ENCODE measurements around the gene DGCR6L.
"Not testable (repeated sequence)": the region's sequence is repeated elsewhere in the genome, so short reads cannot be mapped to it uniquely, and the experiment has no call there.

Gene DGCR6L

GRCh38 chr22:20282901-20283673 lies 36.8 kb downstream of the DGCR6L start (continued):
- TF ChIP-seq, protein P1, sequence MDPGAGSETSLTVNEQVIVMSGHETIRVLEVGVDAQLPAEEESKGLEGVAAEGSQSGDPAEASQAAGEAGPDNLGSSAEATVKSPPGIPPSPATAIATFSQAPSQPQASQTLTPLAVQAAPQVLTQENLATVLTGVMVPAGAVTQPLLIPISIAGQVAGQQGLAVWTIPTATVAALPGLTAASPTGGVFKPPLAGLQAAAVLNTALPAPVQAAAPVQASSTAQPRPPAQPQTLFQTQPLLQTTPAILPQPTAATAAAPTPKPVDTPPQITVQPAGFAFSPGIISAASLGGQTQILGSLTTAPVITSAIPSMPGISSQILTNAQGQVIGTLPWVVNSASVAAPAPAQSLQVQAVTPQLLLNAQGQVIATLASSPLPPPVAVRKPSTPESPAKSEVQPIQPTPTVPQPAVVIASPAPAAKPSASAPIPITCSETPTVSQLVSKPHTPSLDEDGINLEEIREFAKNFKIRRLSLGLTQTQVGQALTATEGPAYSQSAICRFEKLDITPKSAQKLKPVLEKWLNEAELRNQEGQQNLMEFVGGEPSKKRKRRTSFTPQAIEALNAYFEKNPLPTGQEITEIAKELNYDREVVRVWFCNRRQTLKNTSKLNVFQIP (CRISPR knock-in tag; IDR thresholded peaks at IDR 0.05; ENCODE audit: borderline replicate concordance, low read depth): no peak
- no peak for TF ChIP-seq ZNF70 (CRISPR knock-in tag; IDR thresholded peaks at IDR 0.05)
- no peak for TF ChIP-seq ZNF8 (CRISPR knock-in tag; IDR thresholded peaks at IDR 0.05)

GRCh38 chr22:20281891-20282290 lies 38.0 kb downstream of the DGCR6L start:
- ATAC-seq: no peak
- no peak for TF ChIP-seq ISL1 (CRISPR knock-in tag; IDR thresholded peaks at IDR 0.05)
- TF ChIP-seq GLIS3 (CRISPR knock-in tag; IDR thresholded peaks at IDR 0.05): no peak
- no peak for TF ChIP-seq BACH2 (CRISPR knock-in tag; IDR thresholded peaks at IDR 0.05; ENCODE audit: borderline replicate concordance)
- TF ChIP-seq, protein P2, sequence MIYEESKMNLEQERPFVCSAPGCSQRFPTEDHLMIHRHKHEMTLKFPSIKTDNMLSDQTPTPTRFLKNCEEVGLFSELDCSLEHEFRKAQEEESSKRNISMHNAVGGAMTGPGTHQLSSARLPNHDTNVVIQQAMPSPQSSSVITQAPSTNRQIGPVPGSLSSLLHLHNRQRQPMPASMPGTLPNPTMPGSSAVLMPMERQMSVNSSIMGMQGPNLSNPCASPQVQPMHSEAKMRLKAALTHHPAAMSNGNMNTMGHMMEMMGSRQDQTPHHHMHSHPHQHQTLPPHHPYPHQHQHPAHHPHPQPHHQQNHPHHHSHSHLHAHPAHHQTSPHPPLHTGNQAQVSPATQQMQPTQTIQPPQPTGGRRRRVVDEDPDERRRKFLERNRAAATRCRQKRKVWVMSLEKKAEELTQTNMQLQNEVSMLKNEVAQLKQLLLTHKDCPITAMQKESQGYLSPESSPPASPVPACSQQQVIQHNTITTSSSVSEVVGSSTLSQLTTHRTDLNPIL (CRISPR knock-in tag; IDR thresholded peaks at IDR 0.05; ENCODE audit: low read depth): no peak
- no peak for TF ChIP-seq ZNF565 (CRISPR knock-in tag; conservative IDR thresholded peaks at IDR 0.05; ENCODE audit: low read depth)
- no peak for TF ChIP-seq ZNF8 (CRISPR knock-in tag; IDR thresholded peaks at IDR 0.05)
- TF ChIP-seq, protein P3, sequence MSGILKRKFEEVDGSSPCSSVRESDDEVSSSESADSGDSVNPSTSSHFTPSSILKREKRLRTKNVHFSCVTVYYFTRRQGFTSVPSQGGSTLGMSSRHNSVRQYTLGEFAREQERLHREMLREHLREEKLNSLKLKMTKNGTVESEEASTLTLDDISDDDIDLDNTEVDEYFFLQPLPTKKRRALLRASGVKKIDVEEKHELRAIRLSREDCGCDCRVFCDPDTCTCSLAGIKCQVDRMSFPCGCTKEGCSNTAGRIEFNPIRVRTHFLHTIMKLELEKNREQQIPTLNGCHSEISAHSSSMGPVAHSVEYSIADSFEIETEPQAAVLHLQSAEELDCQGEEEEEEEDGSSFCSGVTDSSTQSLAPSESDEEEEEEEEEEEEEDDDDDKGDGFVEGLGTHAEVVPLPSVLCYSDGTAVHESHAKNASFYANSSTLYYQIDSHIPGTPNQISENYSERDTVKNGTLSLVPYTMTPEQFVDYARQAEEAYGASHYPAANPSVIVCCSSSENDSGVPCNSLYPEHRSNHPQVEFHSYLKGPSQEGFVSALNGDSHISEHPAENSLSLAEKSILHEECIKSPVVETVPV (CRISPR knock-in tag; IDR thresholded peaks at IDR 0.05): no peak
- no peak for TF ChIP-seq ARNTL (CRISPR knock-in tag; IDR thresholded peaks at IDR 0.05; ENCODE audit: borderline replicate concordance, low read depth)
- TF ChIP-seq, protein P1 (CRISPR knock-in tag; IDR thresholded peaks at IDR 0.05; ENCODE audit: borderline replicate concordance, low read depth): no peak
- no peak for TF ChIP-seq ZNF70 (CRISPR knock-in tag; IDR thresholded peaks at IDR 0.05)
- TF ChIP-seq ZC3H10 (CRISPR knock-in tag; IDR thresholded peaks at IDR 0.05): no peak
- TF ChIP-seq ZFP30 (CRISPR knock-in tag; IDR thresholded peaks at IDR 0.05): no peak
- TF ChIP-seq ZFP3 (CRISPR knock-in tag; IDR thresholded peaks at IDR 0.05): no peak
- TF ChIP-seq RARB (CRISPR knock-in tag; IDR thresholded peaks at IDR 0.05): no peak

- not testable (repeated sequence) for ATAC-seq
Measured at GRCh38 chr22:20281473-20281872, 38.4 kb downstream of the DGCR6L start.

GRCh38 chr22:20280866-20281265 lies 39.0 kb downstream of the DGCR6L start:
- TF ChIP-seq, protein P3 (CRISPR knock-in tag; IDR thresholded peaks at IDR 0.05): no peak
- no peak for TF ChIP-seq RARB (CRISPR knock-in tag; IDR thresholded peaks at IDR 0.05)
- no peak for TF ChIP-seq ZNF8 (CRISPR knock-in tag; IDR thresholded peaks at IDR 0.05)
- no peak for TF ChIP-seq ZFP30 (CRISPR knock-in tag; IDR thresholded peaks at IDR 0.05)
- no peak for TF ChIP-seq ZC3H10 (CRISPR knock-in tag; IDR thresholded peaks at IDR 0.05)
- TF ChIP-seq ARNTL (CRISPR knock-in tag; IDR thresholded peaks at IDR 0.05; ENCODE audit: borderline replicate concordance, low read depth): no peak
- no peak for TF ChIP-seq ZNF70 (CRISPR knock-in tag; IDR thresholded peaks at IDR 0.05)
- no peak for TF ChIP-seq PATZ1 (CRISPR knock-in tag; IDR thresholded peaks at IDR 0.05; ENCODE audit: borderline replicate concordance)
- no peak for TF ChIP-seq ZFP3 (CRISPR knock-in tag; IDR thresholded peaks at IDR 0.05)
- no peak for TF ChIP-seq TOX (CRISPR knock-in tag; IDR thresholded peaks at IDR 0.05; ENCODE audit: borderline replicate concordance)
- TF ChIP-seq BACH2 (CRISPR knock-in tag; IDR thresholded peaks at IDR 0.05; ENCODE audit: borderline replicate concordance): no peak
- TF ChIP-seq ISL1 (CRISPR knock-in tag; IDR thresholded peaks at IDR 0.05): no peak
- TF ChIP-seq, protein P1 (CRISPR knock-in tag; IDR thresholded peaks at IDR 0.05; ENCODE audit: borderline replicate concordance, low read depth): no peak
- TF ChIP-seq GLIS3 (CRISPR knock-in tag; IDR thresholded peaks at IDR 0.05): no peak
- TF ChIP-seq SNAI2 (CRISPR knock-in tag; IDR thresholded peaks at IDR 0.05): no peak
- TF ChIP-seq PPARA (CRISPR knock-in tag; IDR thresholded peaks at IDR 0.05; ENCODE audit: borderline replicate concordance): no peak
- no peak for TF ChIP-seq TCF4 (CRISPR knock-in tag; IDR thresholded peaks at IDR 0.05; ENCODE audit: borderline replicate concordance)
- no peak for TF ChIP-seq OSR1 (CRISPR knock-in tag; IDR thresholded peaks at IDR 0.05)
- no peak for ATAC-seq

GRCh38 chr22:20280163-20280562 lies 39.7 kb downstream of the DGCR6L start:
- not testable (repeated sequence) for ATAC-seq

Data from SK-N-SH treated with all-trans-retinoic acid at 6 μM for 48 hours (cell line).